Measurements from ENCODE around the gene SDR42E2. TPM values are rescaled to one million over a fixed set of nuclear protein-coding genes. Genes with fewer than 3 reads are reported as not detected.

The SDR42E2 gene
- total RNA-seq, 4 donors from 2014 or later, result not detected

- DNase-seq (ENCODE audit: low spot score in 2 of 2), result no peak
- intact Hi-C loops (cut with DNase I; ENCODE audit: low total_unique reads), result no loop called here
- TF ChIP-seq CTCF (IDR thresholded peaks at IDR 0.05), result no peak
- no peak for TF ChIP-seq POLR2A (IDR thresholded peaks at IDR 0.05)
- no peak overlapping the region for H3K4me3 ChIP-seq (ENCODE audit: low read depth, poor library complexity, severe bottlenecking)
- 95 to 98% methylated on average over 2 of the region's 2 CpGs for WGBS, 2 donors
Measured at GRCh38 chr16:22222006-22222405, 59.7 kb downstream of the SDR42E2 start.

- DNase-seq (ENCODE audit: low spot score in 2 of 2), result no peak
- TF ChIP-seq CTCF (IDR thresholded peaks at IDR 0.05) (no peak), POLR2A (IDR thresholded peaks at IDR 0.05) (no peak)
- intact Hi-C loops (cut with DNase I; ENCODE audit: low total_unique reads), result no loop called here
- WGBS, 2 donors, result 73 to 85% methylated on average over 1 of the region's 1 CpG
- no peak overlapping the region for H3K4me3 ChIP-seq (ENCODE audit: low read depth, poor library complexity, severe bottlenecking)
Measured at GRCh38 chr16:22222998-22223397, 60.7 kb downstream of the SDR42E2 start.

GRCh38 chr16:22225060-22225459 is 62.8 kb downstream of the SDR42E2 start:
- H3K4me3 ChIP-seq (ENCODE audit: low read depth, poor library complexity, severe bottlenecking), result no peak overlapping the region
- TF ChIP-seq POLR2A (IDR thresholded peaks at IDR 0.05) (no peak), CTCF (IDR thresholded peaks at IDR 0.05) (no peak)
- 43 to 53% methylated on average over 7 of the region's 7 CpGs for WGBS, 2 donors
- DNase-seq (ENCODE audit: low spot score in 2 of 2), result no peak
- intact Hi-C loops (cut with DNase I; ENCODE audit: low total_unique reads), result no loop called here

- TF ChIP-seq CTCF (IDR thresholded peaks at IDR 0.05) (no peak), POLR2A (IDR thresholded peaks at IDR 0.05) (no peak)
- 63% methylated on average over 7 of the region's 7 CpGs for WGBS, 2 donors
- H3K4me3 ChIP-seq (ENCODE audit: low read depth, poor library complexity, severe bottlenecking), result no peak overlapping the region
- no peak for DNase-seq (ENCODE audit: low spot score in 2 of 2)
- intact Hi-C loops (cut with DNase I; ENCODE audit: low total_unique reads), result no loop called here
Measured at GRCh38 chr16:22229889-22230288, 67.6 kb downstream of the SDR42E2 start.

GRCh38 chr16:22232277-22233036 is 70.2 kb downstream of the SDR42E2 start:
- no peak for TF ChIP-seq POLR2A (IDR thresholded peaks at IDR 0.05)
- H3K4me3 ChIP-seq (ENCODE audit: low read depth, poor library complexity, severe bottlenecking), result no peak overlapping the region
- DNase-seq (ENCODE audit: low spot score in 2 of 2), result peak in 1 of 2 donors; percentile 91
- 48 to 59% methylated on average over 14 of the region's 14 CpGs for WGBS, 2 donors
- intact Hi-C loops (cut with DNase I; ENCODE audit: low total_unique reads), result no loop called here

- WGBS, 2 donors, result 43 to 48% methylated on average over 6 of the region's 6 CpGs
- DNase-seq (ENCODE audit: low spot score in 2 of 2), result no peak
- no peak overlapping the region for H3K4me3 ChIP-seq (ENCODE audit: low read depth, poor library complexity, severe bottlenecking)
- intact Hi-C loops (cut with DNase I; ENCODE audit: low total_unique reads), result no loop called here
- TF ChIP-seq POLR2A (IDR thresholded peaks at IDR 0.05) (no peak), CTCF (IDR thresholded peaks at IDR 0.05) (no peak)
Measured at GRCh38 chr16:22233037-22233372, 70.7 kb downstream of the SDR42E2 start.
